Activated CD4-positive, CD25-positive, alpha-beta regulatory T cell treated with anti-CD3 and anti-CD28 coated beads, Interleukin-2, amount 50 U/mL, for 72 hours (primary cell): ENCODE data around the gene CD3G.

Source experiments
- DNase-seq: peaks from one replicate; pipeline ENCODE4 v3.0.0; 2021

The CD3G gene

DNA sequence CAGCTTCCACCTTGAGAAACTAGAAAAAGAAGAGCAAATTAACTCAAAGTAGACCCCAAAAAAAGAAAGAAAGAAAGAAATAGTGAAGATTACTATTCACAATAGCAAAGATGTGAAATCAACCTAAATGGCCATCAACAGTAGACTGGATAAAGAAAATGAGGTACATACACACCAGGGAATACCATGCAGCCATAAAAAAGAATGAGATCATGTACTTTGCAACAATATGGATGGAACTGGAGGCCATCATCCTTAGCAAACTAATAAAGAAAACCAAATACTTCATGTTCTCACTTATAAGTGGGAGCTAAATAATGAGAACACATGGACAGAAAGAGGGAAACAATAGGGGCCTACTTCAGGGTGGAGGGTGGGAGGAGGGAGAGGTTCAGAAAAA is 15.4 kb upstream of the CD3G start:
- no peak for DNase-seq

DNA sequence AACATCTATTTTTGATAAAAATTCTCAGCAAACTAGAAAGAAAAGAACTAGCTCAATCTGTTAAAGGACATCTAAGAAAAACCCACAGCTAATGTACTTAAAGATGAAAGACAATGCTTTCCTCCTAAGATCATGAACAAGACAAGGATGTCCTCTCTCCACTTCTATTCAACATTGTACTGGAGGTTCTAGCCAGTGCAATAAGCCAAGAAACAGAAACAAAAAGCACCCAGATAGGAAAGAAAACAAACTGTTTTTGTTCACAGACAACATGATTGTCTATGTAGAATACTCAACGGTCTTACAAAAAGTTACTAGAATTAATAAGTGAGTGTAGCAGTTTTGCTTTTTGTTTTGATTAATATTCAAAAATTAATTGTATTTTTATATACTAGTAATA is 9.4 kb upstream of the CD3G start:
- DNase-seq, result no peak

DNA sequence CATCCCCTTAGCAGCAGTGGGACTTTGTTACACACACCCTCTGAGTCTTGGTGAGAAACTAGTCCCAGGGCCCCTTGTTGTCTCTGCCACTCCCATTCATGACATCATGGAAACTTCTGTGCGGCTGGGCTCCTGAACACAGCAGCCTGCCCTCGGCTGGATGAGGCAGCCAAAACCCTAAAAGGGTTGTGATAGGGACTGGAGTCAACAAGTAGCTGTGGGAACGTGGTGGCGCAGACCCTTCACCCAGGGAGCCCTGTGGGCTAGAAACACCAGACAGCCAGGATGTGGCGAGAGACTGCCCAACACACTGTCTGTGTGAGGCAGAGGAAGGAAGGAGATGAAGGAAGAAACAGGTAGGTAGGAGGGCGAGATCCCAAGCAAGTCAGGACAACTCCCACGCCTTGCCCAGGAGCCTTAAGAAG is 5.5 kb upstream of the CD3G start:
- DNase-seq, result peak; percentile 68

DNA sequence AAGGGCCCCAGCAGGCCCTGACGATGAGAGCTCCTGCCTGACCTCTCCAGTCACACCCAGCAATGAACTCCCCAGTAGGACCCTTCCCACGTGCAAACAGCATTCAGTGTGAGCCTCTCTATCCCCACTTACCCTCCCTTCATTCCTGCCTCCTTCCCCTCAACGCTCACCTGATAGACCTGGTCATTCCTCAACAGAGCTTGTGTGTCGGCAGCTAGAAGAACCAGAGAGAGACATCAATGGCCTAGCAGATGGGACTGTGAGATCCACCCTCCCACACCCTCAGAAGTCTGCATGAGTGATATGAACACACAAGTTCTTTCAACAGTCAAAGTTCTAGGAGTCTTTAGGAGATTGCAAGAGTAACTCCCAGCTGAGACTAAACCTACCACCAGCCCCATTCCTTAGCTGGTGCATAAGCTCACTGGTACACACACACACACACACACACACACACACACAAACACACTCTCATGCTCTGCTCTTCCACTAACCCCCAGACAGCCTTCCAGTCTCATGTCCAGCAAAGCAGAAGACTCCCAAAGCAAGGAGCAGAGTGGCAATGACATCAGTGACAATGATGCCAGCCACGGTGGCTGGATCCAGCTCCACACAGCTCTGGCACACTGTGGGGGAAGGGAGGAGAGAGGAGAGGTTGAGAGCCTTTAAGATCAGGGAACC is 4.7 kb upstream of the CD3G start:
- DNase-seq, result no peak

DNA sequence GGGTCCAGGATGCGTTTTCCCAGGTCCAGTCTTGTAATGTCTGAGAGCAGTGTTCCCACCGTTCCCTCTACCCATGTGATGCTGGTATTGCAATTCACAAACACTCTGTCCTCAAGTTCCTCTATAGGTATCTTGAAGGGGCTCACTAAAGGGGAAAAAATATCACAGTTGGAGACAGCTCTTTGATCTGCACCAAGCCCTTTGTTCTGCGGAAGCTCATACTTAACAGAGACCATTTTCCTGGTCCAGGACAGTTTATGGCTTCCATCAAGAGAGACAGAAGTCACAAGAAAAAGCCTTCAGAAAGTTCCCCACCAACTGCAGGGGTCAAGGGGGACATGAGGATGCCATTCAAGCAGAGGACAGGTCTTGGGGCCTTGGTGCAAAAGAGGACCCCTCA is 3.7 kb upstream of the CD3G start:
- DNase-seq, result no peak

DNA sequence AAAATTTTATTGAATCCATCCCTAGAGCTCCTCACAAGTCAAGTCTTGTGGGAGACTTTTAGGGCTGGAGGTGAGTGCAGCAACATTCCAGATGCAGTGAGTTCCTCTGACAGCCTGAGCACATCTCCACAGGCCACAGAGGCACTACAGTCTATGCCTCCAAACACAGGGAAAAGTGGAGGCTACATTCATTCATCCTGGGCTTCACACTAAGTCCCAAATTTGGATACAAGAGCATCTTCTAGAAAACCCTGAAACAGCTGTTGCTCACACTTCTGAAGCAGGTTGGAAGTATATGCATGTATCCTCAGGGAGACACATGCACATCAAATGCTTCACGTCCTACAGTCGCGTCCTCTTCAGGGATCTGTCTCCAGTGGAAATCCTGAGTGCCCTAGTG is 2.9 kb upstream of the CD3G start:
- DNase-seq, result no peak

DNA sequence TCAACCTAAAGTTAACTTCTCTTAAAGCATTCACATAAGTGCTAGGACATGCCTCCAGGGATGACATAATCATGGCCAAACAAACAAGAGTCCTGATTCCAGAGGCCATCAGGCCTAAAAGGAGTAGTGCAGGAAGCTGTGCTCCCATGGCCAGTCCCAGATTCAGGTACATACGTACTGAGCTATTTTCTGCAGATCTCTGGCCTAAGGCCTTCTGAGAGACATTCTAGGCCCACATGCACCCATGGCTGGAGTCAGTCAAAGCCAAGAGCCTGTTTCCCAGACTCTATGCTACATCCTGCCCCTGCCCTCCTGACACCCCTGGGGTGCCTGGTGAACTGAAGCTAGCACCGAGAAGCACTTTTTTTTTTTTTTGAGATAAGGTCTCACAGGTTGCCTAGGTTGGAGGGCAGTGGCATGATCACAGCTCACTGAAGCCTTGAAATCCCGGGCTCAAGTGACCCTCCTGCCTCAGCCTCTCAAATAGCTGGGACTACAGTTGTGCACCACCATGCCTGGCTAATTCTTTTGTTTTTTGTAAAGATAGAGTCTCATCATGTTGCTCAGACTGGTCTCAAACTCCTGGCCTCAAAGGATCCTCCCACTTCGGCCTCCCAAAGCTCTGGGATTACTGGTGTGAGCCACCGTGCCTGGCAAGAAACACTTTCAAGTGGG is 2.2 kb upstream of the CD3G start:
- DNase-seq, result no peak

DNA sequence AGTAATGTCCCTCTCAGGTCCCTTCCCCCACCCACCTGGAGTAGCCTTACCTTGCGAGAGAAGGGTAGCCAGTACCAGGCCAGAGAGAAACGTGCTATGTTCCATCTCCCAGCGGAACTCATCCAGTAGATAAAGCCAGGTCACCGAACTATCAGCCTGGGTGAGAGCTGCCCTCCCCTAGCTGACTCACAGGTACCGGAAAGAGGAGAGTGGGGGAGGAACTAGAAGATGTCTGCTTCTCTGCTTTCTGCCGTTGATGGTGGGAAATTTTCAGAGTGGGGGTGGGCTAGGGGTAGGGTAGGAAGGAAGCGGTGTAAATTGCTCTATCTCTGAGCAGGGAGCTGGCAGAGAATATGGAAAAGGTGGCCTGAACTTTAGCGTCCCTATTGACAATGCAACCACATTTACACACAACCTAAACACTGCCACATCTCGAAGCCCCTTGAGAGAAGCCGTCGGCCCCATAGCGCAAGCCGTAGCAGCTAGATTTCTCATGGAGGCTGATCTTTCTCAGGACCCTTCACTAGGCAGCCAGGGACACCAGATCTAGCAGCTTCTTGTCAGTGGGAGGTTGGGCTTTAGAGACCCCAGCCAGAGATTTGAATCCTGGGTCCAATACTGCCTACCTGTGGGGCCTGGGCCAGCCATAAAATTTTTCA is 1.5 kb upstream of the CD3G start, which contains the start of gene CD3D:
Gene CD3D, minus strand, starts transcription at position 203 of the 659 bp plus-strand sequence. Its CDS starts 98 bp downstream, at position 105.
- peak; percentile 53 for DNase-seq

DNA sequence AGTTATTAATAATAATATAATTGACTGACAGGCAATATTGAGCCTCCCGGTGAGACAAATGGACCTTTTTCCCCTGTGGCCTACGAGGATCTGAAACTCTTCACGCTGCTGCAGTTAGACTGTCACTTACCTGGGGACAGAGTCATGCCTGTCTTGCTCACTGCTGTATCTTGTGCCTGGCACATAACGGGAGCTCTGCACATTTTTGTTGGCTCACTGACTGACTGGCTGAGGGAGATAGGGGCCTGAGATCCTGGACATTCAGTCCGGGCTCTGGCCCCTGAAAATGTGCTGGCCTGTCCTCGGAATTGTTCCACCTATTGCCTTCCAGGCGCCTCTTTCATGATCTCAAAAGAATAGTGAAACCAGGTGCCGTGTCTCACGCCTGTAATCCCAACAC is 896 bp upstream of the CD3G start:
- DNase-seq, result no peak

DNA sequence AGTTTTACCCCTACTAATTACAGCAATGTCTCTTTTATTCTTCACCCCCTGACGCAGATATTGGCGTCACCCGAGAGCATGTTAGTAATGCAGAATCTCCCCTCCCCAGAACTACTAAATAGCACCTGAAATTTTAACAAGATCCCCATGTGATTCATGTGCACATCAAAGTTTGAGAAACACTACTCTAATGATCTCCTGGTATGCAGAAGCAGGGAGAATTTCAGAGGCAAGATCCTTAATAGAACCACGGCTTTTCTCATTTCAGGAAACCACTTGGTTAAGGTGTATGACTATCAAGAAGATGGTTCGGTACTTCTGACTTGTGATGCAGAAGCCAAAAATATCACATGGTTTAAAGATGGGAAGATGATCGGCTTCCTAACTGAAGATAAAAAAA is 5.3 kb downstream of the CD3G start:
- DNase-seq, result no peak

DNA sequence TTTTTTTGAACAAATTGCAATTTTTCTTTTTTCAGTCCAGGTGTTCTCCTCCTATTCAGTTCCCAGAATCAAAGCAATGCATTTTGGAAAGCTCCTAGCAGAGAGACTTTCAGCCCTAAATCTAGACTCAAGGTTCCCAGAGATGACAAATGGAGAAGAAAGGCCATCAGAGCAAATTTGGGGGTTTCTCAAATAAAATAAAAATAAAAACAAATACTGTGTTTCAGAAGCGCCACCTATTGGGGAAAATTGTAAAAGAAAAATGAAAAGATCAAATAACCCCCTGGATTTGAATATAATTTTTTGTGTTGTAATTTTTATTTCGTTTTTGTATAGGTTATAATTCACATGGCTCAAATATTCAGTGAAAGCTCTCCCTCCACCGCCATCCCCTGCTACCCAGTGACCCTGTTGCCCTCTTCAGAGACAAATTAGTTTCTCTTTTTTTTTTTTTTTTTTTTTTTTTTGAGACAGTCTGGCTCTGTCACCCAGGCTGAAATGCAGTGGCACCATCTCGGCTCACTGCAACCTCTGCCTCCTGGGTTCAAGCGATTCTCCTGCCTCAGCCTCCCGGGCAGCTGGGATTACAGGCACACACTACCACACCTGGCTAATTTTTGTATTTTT is 9.1 kb downstream of the CD3G start:
- DNase-seq, result no peak

DNA sequence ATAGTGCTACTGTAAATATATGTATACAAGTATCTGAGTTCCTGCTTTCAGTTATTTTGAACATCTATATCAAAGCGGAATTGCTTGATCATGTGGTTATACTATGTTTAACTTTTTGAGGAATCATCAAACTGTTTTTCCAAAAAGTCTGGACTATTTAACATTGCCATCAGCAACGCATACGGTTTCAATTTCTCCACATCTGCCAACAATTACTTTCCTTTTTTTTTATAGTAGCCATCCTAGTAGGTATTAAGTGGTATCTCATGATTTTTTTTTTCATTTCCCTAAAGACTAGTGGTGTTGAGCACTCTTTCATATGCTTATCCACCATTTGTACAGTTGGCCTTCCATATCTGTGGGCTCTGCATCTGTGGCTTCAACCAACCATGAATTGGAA is 13.9 kb downstream of the CD3G start:
- no peak for DNase-seq

DNA sequence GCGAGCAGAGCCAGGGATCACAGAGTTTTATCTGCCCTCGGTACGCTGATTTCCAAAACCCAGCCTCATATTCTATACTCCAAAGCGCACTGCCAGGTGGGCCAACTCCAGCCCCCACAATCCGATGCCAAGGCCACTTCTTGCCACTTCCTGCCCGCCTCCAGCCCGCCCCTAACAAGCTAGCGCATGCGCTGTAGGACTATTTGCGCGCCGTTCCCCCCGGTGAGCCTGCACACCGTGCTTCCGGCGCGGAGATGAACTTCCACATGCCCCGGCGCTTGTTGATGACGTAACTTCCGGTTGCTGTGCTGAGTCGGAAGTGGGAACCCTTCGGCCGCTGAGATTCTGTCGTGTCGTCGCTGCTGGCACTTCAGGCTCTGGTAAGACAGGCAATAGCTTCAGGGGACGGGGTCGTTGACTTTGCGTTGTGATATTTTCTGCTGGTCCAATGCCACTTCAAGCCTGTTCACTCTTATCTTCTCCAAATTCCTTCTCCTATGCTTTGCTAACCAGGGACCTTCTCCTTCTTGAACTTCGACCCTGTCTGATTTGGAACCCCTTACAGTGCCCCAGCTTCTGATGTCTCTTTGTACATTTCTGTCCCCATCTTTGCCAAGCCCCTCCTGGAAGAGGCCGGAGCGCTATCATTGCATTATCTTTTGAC is 15.3 kb downstream of the CD3G start, which contains the start of gene UBE4A:
Gene UBE4A, plus strand, starts transcription at position 306 of the 664 bp plus-strand sequence. CDS start 5,481 bp downstream, outside the sequence.
- peak; percentile 98 for DNase-seq

DNA sequence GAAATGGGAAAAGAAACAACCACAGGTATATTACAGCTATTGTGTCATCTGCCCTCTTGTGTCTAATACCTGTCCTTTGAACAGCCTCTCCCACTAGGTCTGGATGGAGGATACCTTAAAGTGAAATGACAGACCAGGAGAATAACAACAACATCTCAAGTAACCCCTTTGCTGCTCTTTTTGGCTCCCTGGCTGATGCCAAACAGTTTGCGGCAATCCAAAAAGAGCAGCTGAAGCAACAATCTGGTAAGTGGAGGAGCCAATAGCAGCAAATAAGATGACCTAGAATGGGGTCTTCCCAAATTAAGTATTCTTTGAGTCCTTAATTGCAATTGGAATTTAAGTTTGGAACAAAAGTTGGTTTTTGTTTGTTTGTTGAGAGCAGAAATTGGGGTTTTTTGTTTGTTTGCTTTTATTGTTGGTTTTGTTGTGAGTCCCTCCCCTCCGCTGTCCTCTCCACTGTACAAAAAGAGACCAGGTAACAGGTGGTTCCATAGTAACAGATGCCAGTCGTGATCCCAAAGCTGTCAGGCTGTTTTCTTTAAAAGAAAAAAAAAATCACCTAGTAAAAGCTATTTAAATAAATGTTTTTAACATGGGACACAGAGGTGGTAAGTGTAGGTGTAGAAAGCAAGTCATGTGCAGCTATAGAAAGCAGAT is 20.9 kb downstream of the CD3G start:
- no peak for DNase-seq

DNA sequence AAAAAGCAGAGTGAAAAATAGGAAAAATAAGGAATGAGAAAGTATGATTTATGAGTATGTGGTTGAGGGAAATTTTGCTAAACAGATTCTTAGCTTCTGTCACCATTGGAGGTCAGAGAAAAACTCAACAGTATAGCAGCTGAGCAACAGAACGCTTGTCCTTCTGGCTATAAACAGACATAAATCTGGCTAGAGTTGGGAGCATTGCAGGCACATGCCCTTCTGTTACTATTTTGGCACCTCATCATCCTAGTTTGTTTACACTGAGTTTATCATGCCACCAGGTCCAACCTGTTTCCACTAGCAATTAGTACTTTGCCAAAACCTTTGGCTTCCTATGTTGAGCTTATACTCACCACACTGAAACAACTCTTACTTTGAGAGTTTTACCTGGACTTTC is 22.1 kb downstream of the CD3G start:
- DNase-seq, result no peak

DNA sequence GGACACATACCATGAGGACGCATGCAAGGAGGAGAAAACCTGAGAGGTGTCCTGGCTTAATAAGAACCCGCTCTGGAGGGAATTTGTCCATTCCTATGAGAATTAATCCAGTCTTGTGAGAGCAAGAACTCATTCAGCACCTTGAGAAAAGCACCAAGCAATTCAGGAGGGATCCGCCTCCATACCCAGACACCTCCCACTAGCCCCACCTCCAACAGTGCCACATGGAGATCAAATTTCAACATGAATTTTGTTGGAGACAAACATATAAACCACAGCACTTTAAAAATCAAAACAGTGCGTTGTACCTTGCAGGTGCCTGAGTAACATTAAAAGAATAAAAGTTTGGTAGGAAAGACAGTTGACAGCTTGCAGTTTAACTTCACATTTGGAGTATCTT is 26.6 kb downstream of the CD3G start:
- no peak for DNase-seq

DNA sequence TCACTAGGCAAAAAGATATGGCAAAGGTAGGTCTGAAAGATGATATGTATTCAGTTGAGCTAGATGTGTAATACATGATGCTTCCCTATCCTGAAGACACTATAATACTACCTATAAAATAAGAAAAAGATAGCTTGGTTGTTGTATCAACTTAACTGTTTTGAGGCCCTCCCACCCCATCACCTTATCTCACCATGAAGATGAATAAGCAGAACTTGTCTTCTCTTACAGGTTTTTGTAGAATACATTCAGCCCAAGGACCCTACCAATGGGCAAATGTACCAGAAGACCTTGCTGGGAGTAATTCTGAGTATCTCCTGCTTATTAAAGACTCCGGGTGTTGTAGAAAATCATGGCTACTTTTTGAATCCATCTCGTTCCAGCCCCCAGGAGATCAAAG is 29.1 kb downstream of the CD3G start:
- DNase-seq, result no peak

DNA sequence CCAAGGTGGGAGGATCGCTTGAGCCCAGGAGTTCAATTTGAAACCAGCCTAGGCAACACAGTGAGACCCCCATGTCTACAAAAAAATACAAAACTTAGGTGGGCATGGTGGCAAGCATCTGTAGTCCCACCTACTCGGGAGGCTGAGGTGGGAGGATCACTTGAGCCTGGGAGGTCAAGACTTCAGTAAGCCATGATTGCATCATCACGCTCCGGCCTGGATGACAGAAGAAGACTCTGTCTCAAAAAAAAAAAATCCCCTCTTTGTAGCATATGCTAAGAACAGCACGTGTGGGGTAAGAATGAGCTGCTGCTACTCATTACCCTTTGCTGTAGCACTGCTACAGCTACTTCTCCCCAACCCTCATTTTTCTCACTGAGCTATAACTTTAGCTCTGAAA is 29.7 kb downstream of the CD3G start:
- no peak for DNase-seq

DNA sequence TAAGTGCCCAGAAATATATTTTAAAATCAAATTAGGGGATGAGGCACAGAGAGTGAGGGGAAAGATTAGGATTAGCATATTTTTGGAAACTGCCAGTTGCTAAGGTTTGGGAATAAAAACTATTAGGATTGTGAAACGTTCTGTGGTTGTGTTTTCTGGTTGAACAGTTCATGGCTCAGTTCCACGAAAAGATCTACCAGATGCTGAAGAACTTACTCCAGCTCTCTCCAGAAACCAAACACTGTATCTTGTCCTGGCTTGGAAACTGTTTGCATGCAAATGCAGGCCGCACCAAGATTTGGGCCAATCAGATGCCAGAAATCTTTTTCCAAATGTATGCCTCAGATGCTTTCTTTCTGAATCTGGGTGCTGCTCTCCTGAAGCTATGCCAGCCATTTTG is 30.6 kb downstream of the CD3G start:
- no peak for DNase-seq

DNA sequence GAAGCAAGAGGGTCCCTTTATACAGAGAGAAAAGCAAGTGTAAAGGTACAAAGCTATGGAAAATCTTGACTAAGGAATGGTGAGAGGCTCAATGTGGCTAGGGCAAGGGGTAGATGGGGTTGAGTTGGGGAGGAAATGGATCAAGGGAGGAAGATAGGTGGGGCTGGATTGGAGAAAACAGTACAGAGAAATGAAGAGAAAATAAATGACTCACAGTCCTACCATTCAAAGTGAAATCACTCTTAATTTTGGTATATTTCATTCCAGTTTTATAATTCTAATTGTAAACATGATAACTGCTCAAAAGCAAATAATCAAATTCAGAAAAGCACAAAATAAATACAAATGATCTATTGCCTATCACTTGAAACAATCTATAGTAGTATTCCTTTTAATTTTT is 31.8 kb downstream of the CD3G start:
- DNase-seq, result no peak

DNA sequence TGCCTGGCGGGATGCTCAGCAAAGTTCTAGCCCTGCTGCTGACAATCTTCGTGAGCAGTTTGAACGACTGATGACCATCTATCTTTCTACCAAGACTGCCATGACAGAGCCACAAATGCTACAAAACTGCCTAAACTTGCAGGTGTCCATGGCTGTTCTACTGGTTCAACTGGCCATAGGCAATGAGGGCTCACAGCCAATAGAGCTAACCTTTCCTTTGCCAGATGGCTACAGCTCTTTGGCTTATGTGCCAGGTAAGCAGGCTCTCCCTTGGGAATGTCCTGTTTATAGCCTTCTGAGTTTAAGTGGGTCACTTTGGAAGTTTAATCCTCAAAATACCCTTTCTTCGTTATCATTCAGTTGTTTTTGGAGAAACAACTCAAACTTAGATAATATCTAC is 35.4 kb downstream of the CD3G start:
- DNase-seq, result no peak

DNA sequence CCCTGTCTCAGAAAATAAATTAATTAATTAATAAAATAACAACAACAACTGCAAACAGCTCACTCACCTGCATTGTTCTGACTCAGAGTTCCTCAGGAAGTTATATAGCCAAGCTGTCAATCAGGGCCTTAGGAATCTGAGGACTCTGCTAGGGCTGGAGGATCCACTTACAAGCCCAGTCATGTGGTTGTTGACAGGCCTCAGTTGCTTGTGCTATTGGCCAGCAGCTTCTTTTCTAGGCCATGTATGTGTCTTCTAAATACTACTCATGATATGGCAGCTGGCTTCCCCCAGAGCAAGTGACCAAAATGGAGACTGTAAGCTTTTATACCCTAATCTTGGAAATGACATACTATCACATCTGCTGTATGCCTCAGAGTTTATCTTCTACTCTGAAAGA is 36.4 kb downstream of the CD3G start:
- DNase-seq, result no peak

DNA sequence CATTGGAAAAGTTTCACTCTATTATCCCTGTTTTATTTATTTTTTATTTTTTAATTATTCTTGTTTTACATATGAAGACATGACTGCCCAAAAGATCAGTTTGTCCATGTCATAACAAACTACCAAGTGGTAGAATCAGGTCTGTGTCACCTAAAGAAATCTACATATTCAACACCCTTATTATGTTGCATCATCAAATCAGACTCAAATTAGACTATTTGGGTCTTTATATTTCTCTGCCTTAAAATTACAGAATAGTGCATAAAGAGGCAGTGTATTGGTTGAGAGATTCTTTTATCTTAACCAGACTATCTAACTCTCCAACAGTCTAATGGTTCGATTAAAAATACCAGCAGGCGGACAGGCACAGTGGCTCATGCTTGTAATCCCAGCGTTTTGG is 38.8 kb downstream of the CD3G start:
- no peak for DNase-seq
